PC-3 (cell line): ENCODE data around the gene PBX4. TPM values are rescaled to one million over a fixed set of nuclear protein-coding genes. Genes with fewer than 3 reads are reported as not detected.

Experiments
- ATAC-seq: fragments of 200-7000 bp; cut with Tn5 transposase; 2 replicates; pipeline ENCODE4 v1.9.1; 2020; ENCODE audit warnings: mild to moderate bottlenecking, moderate library complexity
- BruUV-seq: library from RNA; stranded (reverse); fragments of 400-500 nt; replicated peaks from 2 replicates; lab custom pipeline; 2021; lab: Mats Ljungman, UMichigan
- CTCF ChIA-PET: fragments of 300-600 bp; sonication (Branson Sonifier 250); formaldehyde crosslinking; loops from one replicate; lab custom pipeline; 2022; ENCODE audit warnings: antibody characterized with exemption; lab: Charles Lee
- POLR2A ChIA-PET: fragments of 300-600 bp; sonication (Branson Sonifier 250); formaldehyde crosslinking; loops from one replicate; lab custom pipeline; 2022; ENCODE audit warnings: antibody characterized with exemption; ENCODE audit not compliant: unreplicated experiment; lab: Charles Lee
- DNase-seq: peaks from one replicate; pipeline ENCODE4 v3.0.0-alpha.2; 2015
- H2AFZ ChIP-seq: fragments of 300-600 bp; sonication (generic); 2 replicates; pipeline ENCODE4 v1.6.0; 2016; ENCODE audit warnings: antibody characterized with exemption, low read length
- H3F3A ChIP-seq: fragments of 300-600 bp; sonication (generic); one replicate; pipeline ENCODE4 v1.6.0; 2017; ENCODE audit warnings: antibody characterized with exemption, low read length, control low read depth, mild to moderate bottlenecking; ENCODE audit not compliant: unreplicated experiment
- H3K27ac ChIP-seq: fragments of 300-600 bp; sonication (generic); 2 replicates; pipeline ENCODE4 v1.5.1; 2016; ENCODE audit warnings: mild to moderate bottlenecking, low read length
- H3K27me3 ChIP-seq: fragments of 300-600 bp; sonication (generic); 2 replicates; pipeline ENCODE4 v1.6.1; 2016; ENCODE audit warnings: low read length, mixed read lengths
- H3K36me3 ChIP-seq: fragments of 300-600 bp; sonication (generic); 2 replicates; pipeline ENCODE4 v1.6.1; 2016; ENCODE audit warnings: low read depth, mixed run types, low read length, mixed read lengths
- H3K4me1 ChIP-seq: fragments of 300-600 bp; sonication (generic); 2 replicates; pipeline ENCODE4 v1.5.1; 2016; ENCODE audit warnings: low read length; ENCODE audit not compliant: insufficient read depth
- H3K4me2 ChIP-seq: fragments of 300-600 bp; sonication (generic); 2 replicates; pipeline ENCODE4 v1.6.0; 2016; ENCODE audit warnings: low read length
- H3K4me3 ChIP-seq: fragments of 300-600 bp; sonication (generic); 2 replicates; pipeline ENCODE4 v1.5.1; 2016; ENCODE audit warnings: mild to moderate bottlenecking, low read length, mixed read lengths
- H3K79me2 ChIP-seq: fragments of 300-600 bp; sonication (generic); 2 replicates; pipeline ENCODE4 v1.6.1; 2017; ENCODE audit warnings: low read length, mixed read lengths
- H3K9ac ChIP-seq: fragments of 300-600 bp; sonication (generic); 2 replicates; pipeline ENCODE4 v1.6.0; 2016; ENCODE audit warnings: mild to moderate bottlenecking, low read length
- H3K9me2 ChIP-seq: fragments of 300-600 bp; sonication (generic); replicated peaks from 2 replicates; pipeline ENCODE4 v1.6.1; 2016; ENCODE audit warnings: mixed run types, low read length, mixed read lengths
- H3K9me3 ChIP-seq: fragments of 300-600 bp; sonication (generic); 2 replicates; pipeline ENCODE4 v1.6.1; 2016; ENCODE audit warnings: low read length, mixed read lengths
- H4K20me1 ChIP-seq: fragments of 300-600 bp; sonication (generic); 2 replicates; pipeline ENCODE4 v1.6.1; 2016; ENCODE audit warnings: low read length, mixed read lengths
- EZH2 ChIP-seq: fragments of 300-600 bp; sonication (generic); IDR thresholded peaks from one replicate; pipeline ENCODE4 v1.6.1; 2017; ENCODE audit warnings: antibody characterized with exemption, mild to moderate bottlenecking, low read length; ENCODE audit not compliant: unreplicated experiment
- EZH2phosphoT487 ChIP-seq: fragments of 300-600 bp; sonication (generic); IDR thresholded peaks from 2 replicates; pipeline ENCODE4 v1.6.1; 2018; ENCODE audit warnings: mild to moderate bottlenecking, antibody characterized with exemption, low read length, borderline replicate concordance
- intact Hi-C: fragments of 100-400 bp; cut with micrococcal nuclease; formaldehyde crosslinking; loops from 2 replicates; pipeline ENCODE4 v1.9.0; 2023
- total RNA-seq: library from RNA; depleted of rRNA; stranded (reverse); fragments of >200 nt; gene quantifications from 2 replicates; pipeline ENCODE4 v1.2.3, GENCODE V29; 2014
- TF ChIP-seq, protein P1 (sequence below): fragments of 300-600 bp; sonication (generic); conservative IDR thresholded peaks from 2 replicates; pipeline ENCODE4 v1.5.1; 2017; ENCODE audit warnings: antibody characterized with exemption, low read depth, mild to moderate bottlenecking, low read length

Gene PBX4
- total RNA-seq, 1 experiment from 2014 or later = 6.9 TPM

GRCh38 chr19:19578252-19578651 lies 40.2 kb downstream of the PBX4 start:
- no peaks in the 10 kb centered on the region for H4K20me1 ChIP-seq
- no peaks in the 10 kb centered on the region for H3K27me3 ChIP-seq
- H2AFZ ChIP-seq = no peak overlapping the region
- intact Hi-C loops = no loop called here
- no peak for DNase-seq
- ChIA-PET CTCF (no interaction called here), POLR2A (interaction anchor here (0.7 kb wide), 1 partner anchor 16 kb away, joined by 5 read pairs; no protein-coding TSS in a partner anchor)
- H3K9me3 ChIP-seq = no peaks in the 10 kb centered on the region
- H3K79me2 ChIP-seq = no peaks in the 10 kb centered on the region
- H3K9me2 ChIP-seq = no peaks in the 10 kb centered on the region
- no peaks in the 10 kb centered on the region; the same call in 1 of the 2 replicates for H3K4me1 ChIP-seq
- H3K9ac ChIP-seq = no peak overlapping the region
- no peak overlapping the region for H3K27ac ChIP-seq
- no TSS peak for BruUV-seq
- ATAC-seq = no peak
- no peak overlapping the region for H3K4me3 ChIP-seq
- no peaks in the 10 kb centered on the region for H3K36me3 ChIP-seq
- no peak overlapping the region for H3K4me2 ChIP-seq
- TF ChIP-seq EZH2phosphoT487 (no peak), EZH2 (no peak)
- TF ChIP-seq, protein P1, sequence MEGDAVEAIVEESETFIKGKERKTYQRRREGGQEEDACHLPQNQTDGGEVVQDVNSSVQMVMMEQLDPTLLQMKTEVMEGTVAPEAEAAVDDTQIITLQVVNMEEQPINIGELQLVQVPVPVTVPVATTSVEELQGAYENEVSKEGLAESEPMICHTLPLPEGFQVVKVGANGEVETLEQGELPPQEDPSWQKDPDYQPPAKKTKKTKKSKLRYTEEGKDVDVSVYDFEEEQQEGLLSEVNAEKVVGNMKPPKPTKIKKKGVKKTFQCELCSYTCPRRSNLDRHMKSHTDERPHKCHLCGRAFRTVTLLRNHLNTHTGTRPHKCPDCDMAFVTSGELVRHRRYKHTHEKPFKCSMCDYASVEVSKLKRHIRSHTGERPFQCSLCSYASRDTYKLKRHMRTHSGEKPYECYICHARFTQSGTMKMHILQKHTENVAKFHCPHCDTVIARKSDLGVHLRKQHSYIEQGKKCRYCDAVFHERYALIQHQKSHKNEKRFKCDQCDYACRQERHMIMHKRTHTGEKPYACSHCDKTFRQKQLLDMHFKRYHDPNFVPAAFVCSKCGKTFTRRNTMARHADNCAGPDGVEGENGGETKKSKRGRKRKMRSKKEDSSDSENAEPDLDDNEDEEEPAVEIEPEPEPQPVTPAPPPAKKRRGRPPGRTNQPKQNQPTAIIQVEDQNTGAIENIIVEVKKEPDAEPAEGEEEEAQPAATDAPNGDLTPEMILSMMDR = no peak
- H3F3A ChIP-seq = no peaks in the 10 kb centered on the region

- Histone ChIP-seq H3K27me3 (no peaks in the 10 kb centered on the region), H3K9ac (no peak overlapping the region), H4K20me1 (no peaks in the 10 kb centered on the region), H3F3A (no peaks in the 10 kb centered on the region), H3K36me3 (no peaks in the 10 kb centered on the region), H3K4me1 (no peaks in the 10 kb centered on the region; the same call in 1 of the 2 replicates), H3K79me2 (no peaks in the 10 kb centered on the region), H3K4me2 (no peak overlapping the region), H3K9me2 (no peaks in the 10 kb centered on the region), H3K4me3 (no peak overlapping the region), H2AFZ (no peak overlapping the region), H3K27ac (no peak overlapping the region), H3K9me3 (no peaks in the 10 kb centered on the region)
- CTCF ChIA-PET = no interaction called here
- intact Hi-C loops = no loop called here
- BruUV-seq = no TSS peak
- ATAC-seq (no peak), DNase-seq (no peak)
- TF ChIP-seq, protein P1 = no peak
- no peak for TF ChIP-seq EZH2phosphoT487
- TF ChIP-seq EZH2 = no peak
- POLR2A ChIA-PET = no interaction called here
Observed at GRCh38 chr19:19575411-19575810, 43.1 kb downstream of the PBX4 start.

DNA sequence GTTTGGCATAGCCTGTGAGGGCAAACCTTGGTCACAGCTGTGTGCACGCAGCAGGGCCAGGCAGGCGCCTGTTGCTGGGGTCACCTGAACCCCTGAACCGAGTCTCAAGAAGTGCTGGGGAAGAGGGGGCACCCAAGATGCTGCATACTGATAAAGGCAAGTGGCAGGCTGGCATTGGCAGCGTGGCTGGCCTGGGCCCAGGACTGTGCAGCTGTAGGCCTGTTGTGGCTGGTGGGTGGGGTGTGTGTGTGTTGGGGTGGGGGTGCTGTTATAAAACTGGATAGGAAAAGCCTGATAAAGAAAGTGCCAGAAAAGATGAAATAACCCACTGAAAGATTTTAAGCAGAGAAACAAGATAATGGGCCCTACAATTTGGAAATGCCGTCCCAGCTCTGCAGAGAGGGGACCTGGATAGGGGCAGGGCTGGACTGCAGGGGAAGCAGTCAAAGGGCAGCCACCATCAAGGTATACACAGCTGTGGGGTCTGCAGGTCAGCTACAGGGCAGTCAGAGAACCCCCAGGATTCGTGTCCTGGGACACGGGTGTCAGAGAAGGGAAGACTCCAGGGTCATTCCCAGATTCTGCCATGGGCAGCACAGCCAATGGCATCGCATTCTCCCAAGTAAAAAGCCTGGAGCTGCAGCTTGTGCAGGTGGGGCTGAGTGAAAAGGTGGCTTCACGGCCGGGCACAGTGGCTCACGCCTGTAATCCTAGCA lies 47.3 kb downstream of the PBX4 start:
- Histone ChIP-seq H3K4me1 (no peaks in the 10 kb centered on the region), H4K20me1 (no peaks in the 10 kb centered on the region), H3K27me3 (no peaks in the 10 kb centered on the region), H3K9me2 (no peaks in the 10 kb centered on the region), H3F3A (no peaks in the 10 kb centered on the region), H3K27ac (no peak overlapping the region), H3K9me3 (no peaks in the 10 kb centered on the region), H3K9ac (no peak overlapping the region), H3K4me2 (no peak overlapping the region), H3K36me3 (peaks cover 3% of the 10 kb centered on the region; the same call in 1 of the 2 replicates), H3K4me3 (no peak overlapping the region), H2AFZ (no peak overlapping the region), H3K79me2 (no peaks in the 10 kb centered on the region)
- DNase-seq (no peak), ATAC-seq (no peak)
- TF ChIP-seq EZH2phosphoT487 (no peak), EZH2 (no peak)
- TF ChIP-seq, protein P1 = no peak
- intact Hi-C loops = no loop called here
- ChIA-PET POLR2A (no interaction called here), CTCF (no interaction called here)
- BruUV-seq = no TSS peak
